GM19397 (cell line): ENCODE measurements around the gene ERC2.

ENCODE experiments used
- ATAC-seq: cut with Tn5 transposase; IDR thresholded peaks from one replicate; pipeline ENCODE4 v1.9.1; 2021; ENCODE audit warnings: mild to moderate bottlenecking, moderate library complexity; ENCODE audit not compliant: unreplicated experiment

The ERC2 gene

DNA sequence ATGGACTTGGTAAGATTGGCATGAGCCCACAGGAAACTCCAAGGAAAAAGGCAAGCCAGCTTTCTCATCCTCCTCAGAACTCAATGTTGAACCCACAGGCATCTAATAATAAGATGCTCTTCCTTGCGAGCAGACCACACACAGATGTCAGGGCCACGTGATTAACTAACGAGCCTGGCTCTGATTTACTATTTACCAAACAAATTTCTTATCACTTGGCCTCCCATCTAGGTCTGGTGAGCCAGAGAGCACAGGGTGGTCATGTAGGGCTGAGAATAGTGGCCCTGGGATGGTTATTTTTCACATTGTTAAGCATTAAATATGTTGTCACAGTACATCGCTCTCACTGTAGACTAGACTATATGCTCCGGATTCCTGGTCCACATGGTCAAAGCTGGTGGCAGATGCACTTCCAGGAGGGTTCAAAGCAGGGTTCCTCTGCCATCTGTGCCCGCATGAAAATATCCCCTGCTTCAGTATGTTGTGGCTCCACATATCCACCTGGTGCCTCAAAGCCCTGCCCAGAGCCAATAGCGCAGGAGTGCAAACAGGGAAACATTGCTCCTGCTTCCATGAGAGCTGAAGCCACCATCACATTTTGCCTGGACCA, 508.7 kb downstream of the ERC2 start:
- ATAC-seq = no peak

DNA sequence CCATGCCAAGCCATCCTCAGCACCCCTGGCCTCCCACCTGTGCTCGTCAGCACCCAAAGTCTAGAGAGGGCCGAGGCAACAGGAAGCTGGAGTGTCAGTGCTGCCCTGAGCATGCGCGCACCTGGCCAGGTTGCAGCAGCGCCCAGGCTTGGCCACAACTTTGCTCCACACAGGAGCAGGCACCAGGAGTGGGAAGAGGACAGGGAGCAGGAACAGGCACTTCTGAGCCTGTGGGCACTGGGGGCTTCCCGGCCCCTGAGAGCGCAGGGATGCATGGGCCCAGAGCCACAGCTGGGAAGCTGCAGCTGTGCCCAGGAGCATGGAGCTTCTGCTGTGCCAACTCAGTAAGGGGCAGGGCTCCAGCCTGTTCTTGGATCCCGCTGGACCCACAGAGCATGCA, 509.7 kb downstream of the ERC2 start:
- no peak for ATAC-seq

DNA sequence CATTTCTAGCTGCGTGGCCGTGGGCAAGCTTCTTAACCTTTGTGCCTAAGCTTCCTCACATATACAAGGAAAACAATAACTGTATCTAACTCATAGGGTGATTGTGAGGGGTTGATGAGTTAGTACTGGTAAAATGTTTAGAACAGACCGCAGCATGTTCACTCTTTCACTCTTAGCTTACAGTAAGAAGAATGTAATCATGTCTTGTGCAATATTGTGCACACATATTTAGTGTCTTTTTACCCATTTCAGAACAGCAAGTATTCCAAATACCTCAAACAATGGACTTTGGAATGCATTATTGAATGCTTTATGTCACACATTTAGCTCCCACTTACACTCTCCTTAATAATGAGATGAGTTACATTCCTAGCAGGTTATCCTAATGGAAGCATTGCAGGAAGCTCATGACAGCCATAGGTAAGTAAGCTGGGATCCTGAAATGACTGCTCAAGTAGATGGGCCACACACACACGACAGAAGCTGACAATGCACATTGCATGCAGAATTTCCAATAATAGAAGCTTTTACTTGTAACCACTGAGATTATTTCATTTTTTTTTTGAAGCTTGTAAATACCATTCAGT, 512.3 kb downstream of the ERC2 start:
- ATAC-seq = no peak

DNA sequence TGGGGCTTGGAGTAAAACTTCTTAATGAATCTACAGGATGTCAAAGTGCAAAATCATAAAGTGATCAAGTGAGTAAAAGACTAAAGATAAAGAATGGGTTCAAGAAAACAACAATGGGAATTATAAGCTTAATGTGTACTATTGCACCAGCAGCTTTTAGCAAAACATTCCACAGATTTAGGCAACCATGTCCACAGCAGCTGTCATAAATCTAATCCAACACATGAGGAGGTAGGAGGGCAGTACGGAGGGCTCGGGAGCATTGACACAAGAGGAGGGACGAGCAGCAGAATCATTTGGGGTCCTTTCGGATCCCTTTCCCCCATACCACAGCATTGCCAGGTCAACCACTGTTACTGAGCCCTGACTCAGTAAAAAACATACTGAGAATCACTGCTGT, 516.9 kb downstream of the ERC2 start:
- no peak for ATAC-seq

DNA sequence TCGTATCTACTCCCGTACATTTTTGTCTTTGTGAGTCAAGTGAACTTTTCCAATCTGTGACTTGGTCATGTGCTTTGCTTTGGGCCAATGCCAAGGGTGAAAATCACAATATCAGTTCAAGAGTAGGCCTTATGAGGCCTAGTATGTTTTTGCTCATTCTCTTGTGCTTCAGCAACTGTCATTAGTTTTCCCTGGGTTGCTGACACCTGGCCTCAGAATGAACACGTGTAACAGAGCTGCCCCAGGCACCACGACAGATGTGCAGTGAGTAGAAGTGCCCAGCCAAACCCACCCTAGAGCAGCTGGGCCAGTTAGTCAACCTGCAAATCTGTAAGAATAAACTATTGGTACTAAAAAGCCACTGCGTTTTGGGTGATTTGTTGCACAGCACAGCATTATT, 520.9 kb downstream of the ERC2 start:
- no peak for ATAC-seq

DNA sequence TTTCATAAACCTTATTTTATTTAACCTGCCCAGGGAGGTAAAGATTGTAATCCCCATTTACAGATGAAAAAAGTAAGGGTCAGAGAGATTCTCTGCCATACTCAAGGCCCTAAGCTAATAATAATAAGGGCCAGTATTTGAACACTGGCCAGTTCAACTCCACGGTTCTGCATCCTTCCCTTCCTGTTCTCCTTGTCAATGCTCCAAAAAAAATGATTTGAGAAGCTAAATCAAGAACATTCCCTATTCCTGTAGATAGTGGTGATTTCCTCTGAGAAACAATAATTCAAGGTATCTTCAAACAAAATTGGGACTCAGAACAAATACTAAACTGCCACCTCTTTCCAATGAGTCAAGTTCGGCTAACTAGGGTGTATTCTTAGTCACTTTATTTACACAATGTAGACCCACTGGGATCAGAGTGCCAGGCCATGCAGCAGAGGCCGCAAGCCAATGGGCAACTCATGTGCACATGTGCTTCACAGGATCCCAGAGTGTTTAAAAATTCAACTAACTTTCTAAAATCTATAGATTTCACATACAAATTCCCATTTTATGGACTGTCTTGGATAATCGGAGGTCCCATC, 521.6 kb downstream of the ERC2 start:
- ATAC-seq = no peak

DNA sequence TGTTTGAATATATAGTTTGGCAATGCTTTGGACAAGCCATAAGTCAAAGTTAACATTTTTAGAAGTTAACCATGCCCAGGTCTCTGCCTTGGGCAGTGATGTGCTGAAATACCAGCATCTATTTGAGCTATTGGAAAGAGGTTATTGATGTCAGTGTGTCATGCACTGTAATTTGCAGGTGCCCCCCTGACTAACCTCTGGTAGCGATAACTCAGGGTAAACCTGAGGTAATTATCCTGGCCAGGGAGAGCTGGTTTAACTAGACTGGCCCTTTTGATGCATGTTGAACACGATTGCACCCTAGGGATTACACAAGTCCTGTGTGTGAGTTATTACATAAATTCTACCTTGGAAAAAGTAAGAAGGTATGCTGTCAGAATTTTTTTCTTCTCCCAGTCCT, 525.4 kb downstream of the ERC2 start:
- no peak for ATAC-seq

DNA sequence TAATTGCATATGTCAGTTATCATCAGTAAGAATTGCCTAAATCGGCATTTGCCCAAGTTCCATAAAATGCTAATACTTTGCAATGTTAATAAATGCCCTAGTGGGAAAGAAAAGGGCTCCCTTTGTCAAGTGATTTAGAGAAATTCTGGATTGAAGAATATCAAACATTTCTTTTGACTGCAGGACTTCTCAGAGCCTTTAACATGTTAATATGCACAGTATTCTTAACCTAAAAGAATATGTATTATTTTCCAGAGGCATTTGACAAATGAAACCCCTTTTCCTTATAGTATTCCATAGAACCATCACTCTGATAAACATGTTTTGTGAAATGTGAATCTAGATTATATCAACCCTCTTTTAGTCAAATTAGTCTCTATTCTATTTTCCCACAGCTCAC, 529.0 kb downstream of the ERC2 start:
- no peak for ATAC-seq

DNA sequence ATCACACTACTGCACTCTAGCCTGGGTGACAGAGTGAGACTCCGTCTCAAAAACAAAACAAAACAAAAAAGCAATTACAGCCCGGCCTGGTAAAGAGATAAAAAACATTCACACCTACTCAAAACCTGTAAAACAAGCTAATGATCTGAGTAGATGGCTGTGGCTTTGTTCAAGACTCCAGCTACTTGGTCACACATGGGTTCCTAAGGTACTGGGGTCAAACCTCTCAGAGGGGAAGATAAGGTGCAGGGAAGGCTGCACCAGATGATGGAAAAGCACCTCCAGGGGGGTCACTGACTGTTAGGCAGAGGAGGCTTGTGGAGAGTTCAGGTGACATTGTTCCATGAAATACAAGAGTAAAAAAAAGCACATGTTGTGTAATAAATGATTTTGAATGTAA, 531.0 kb downstream of the ERC2 start:
- ATAC-seq = no peak

DNA sequence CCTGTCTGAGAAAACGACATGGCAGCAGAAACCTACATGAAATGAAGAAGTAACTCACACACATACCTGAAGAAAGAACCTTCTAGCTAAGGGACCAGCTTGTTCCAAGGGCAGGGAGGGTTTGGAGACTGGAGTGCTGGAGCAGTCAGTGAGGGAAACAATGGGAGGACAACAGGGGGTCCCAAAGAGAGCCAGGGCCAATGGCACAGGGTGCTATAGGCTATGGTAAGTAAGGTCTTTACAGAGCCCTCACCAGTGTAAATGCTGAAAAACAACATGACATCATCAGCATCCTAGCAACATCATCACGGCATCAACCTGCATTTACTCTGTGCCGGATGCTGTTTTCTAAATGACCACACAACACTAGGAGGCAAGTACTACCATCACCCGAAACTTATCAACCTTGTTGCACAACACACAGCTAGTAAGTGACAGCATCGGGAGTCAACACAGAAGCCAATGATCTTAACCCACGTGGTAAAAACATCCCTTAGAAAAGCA, 531.7 kb downstream of the ERC2 start:
- ATAC-seq = no peak

DNA sequence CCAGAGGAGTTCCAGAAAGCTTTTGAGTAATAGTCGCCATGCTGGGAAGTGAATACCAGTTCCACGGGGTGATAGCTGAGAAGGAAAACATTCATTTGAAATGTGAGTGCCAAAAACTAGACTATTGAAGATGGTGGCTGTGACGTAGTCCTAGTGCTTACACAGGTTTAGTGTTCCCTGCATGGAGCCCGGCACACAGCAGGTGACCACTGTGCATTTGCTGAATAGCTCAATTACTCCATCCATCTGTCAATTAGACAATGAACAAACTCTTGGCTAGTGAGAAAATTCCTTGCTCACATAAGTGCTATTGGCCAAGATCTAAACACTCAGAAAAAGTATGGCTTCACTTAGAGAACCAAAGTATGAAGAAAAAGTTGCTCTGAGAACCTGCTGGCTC, 533.0 kb downstream of the ERC2 start:
- no peak for ATAC-seq

DNA sequence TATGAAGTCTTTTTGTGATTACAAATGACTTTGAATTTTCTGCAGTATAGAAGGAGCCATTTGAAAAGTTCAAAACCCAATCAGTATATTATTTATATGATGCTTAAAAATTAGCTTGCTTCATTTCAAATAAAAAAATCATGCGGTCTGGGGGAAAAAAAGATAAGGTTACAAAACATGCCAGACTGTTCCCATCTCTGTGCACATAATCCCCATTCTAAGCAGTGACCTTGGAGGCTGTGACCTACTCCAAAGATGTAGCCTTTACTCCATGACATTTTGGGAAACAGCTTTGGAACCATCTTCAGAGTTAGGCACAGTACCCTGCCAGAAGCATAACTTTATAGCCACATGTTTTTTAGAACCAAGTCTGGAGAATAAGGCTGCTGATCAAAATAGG, 533.5 kb downstream of the ERC2 start:
- ATAC-seq = no peak

DNA sequence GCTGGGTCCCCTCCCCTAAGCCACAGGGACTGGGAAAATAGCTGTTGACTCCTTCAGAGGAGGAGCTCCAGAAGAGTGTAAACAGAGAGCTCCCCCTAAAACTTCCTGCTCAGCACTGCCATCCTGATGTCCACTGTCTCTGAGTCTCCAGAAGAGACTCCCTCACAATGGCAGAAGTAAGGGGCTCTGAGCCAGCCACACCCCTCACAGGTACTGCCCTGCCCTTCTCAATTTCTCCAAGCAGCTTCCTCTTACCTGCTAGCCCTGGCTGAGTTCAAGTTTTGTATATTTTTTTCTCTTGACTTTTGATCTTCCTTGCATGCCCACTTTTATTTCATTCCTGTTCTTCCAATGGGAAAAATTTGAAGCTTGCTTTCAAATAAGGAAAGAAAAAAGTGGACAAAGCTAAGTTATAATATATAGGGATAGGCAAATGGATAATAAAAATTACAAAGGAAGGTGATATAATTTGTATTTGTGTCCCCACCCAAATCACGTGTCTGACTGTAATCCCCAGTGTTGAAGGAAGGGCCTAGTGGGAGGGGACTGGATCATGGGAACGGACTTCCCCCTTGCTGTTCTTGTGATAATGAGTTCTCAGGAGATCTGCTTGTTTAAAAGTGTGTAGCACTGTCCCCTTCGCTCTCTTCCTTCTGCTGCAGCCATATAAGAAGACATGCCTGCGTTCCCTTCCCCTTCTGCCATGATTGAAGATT, 539.0 kb downstream of the ERC2 start:
- no peak for ATAC-seq

DNA sequence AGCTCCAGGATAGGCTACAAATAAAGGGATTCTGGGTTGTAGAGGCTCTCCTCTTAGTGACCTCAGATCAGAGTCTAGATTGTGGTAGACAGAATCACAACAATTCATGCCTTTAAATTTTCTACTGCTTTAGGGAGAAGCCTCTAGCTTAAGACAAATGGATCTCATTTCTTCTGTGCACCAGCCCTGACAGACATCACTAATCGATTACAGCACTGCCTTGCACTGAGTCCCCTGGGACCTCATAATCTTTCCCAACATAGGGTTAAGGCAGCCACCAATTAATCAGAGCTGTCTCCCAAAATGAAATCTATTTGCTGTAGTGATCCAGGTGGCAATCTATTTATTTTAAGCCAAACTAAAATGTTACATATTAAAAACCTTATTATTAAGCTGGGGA, 544.6 kb downstream of the ERC2 start:
- ATAC-seq = no peak

DNA sequence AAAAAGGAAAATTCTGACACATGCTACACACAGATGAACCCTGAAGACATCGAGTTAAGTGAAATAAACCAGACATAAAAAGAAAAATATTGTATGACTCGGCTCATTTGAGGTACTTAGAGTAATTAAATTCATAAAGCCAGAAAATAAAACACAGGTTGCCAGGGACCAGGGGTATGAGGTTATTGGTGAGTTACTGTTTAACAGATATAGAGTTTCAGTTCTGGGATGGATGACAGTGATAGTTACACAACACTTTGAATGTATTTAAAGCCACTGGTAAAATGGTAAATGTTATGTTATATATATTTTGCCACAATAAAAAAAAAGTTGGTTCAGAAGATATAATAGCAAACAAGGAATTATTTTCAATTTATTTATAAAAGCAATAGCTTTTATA, 545.1 kb downstream of the ERC2 start:
- no peak for ATAC-seq

DNA sequence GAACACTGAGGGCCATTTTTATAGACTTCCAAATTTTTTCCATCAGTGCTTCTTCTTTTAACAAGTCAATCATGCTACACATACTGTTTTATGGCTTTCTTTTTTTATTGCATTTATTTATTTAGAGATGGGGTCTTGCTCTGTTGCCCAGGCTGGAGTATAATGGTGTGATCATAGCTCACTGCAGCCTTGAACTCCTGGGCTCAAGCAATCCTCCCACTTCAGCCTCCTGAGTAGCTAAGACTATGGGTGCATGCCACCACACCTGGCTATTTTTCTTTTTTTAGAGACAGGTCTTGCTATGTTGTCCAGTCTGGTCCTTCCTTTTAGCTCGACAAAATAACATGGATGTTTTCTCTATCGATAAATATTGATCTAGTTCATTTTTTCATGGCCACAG, 555.4 kb downstream of the ERC2 start:
- no peak for ATAC-seq

DNA sequence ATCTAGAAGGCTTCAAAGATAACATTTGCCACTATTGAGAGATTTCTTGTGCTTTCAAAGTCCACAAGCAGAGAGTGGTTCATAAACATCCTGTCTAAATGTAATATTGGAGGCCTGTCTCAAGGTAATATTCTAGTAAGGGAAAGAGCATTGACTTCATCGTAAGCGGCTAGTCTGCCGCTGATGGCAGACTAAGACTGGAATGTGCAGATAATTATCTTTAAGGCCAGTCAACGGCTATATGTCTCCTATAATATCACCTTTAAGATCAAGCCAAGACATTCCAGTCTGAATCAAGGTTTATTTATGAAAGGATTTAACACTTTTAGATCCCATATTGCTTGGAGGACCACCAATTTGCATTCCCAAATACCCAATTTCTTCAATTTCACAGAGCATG, 557.0 kb downstream of the ERC2 start:
- ATAC-seq = no peak

DNA sequence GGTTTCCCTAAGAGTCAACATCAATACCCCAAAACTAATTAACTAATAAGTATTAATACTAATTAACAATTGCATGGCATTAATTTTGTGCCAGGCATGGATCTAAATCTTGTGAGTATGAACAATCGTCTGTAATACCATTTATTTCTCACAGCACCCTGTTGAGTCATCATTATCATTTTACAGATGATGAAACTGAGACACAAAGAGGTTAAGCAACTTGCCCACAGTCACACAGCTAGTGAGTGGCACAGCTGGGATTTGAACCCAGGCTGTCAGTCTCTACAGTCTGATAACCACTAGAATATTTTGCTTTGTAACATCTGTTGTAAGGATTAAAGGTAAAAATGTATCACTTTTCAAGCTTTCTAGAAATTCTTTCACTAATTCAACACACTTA, 557.7 kb downstream of the ERC2 start:
- ATAC-seq = no peak

DNA sequence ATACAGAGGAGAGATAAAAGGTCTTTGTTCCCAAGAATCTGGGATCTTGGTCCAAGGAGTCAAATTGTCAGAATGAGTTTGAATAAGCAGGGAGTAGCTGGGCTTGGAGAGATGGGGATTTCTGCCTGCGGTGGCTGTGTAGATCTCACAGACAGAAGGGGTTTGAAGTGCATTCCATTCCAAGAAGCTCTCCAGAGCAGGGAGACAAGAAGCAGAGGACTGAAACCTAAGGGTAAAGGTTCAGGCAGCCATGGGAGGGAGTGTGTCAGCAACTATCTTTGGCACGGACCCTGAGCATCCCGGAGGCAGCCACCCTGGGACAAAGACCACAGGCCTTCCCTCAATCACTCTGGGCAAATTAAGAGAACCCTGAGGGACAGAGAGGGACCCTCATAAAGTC, 558.9 kb downstream of the ERC2 start:
- ATAC-seq = no peak

DNA sequence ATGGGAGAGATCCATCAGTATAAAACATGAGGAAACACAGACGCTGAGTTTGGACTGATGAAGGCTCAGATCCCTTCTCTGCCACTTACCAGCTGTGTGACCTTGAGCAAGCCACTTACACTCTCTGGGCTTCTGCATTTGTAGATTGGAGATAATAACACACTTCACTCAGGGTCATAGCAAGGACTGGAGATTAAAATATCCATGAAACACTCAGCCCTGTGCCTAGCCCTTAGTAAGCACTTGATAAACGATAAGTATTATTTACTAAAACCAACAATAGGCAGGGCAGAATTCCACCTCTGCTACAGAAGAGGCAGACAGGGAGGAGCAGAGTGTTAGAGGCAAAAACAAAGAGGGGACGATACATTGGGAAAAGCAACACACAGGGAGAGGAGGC, 560.7 kb downstream of the ERC2 start:
- no peak for ATAC-seq

DNA sequence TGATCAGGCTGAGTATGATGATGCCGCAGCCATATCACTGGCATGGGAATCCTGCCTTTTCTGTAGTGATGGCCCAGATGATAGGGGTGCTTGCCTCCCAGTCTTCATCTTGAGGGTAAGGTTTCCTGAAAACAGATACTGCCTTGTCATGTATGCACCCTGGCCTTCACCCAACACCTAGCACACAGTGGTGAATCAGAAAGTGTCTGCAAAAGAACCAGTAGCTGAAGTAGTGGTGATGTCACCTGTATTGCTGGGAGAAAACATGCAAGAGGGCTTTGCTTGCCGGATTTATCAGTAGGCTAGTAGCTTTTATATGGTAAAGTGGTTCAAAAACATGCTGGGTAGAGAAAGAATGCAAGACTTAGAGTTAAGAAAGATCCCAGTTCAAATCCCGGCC, 561.4 kb downstream of the ERC2 start:
- no peak for ATAC-seq

DNA sequence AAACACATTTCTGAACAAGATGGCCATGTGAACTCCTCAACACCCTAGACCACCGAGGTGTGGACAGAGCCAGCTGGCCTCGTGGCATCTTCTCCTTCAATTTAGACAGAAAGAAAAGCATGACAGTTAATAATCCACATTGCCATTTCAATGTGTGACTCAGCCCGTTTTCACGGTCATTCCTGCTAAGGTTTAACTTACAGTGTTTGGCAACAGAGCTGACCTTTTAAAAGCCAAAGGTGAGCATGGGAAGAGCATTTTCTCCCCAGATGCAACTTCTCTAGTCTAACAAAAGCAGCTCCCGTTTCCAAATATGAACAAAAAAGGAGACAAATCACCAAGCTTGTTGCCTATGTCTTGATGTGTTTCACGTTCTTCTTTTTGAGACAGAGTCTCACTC, 563.6 kb downstream of the ERC2 start:
- no peak for ATAC-seq
